HEK293 (cell line): Measurements from ENCODE around the gene APRT.

Source experiments
- CTCF ChIA-PET: fragments of 350-600 bp; formaldehyde crosslinking; extraction: SDS; loops from one replicate; lab custom pipeline; 2021; ENCODE audit warnings: antibody characterized with exemption; lab: Yijun Ruan, JAX
- POLR2A ChIA-PET: fragments of 300-600 bp; formaldehyde crosslinking; extraction: SDS; loops from one replicate; lab custom pipeline; 2020; ENCODE audit warnings: antibody characterized with exemption, inconsistent platforms; lab: Yijun Ruan, JAX
- H3K27ac ChIP-seq: fragments of 200-500 bp; sonication (Bioruptor generic); 2 replicates; pipeline ENCODE4 v1.5.1; 2014; ENCODE audit warnings: low read depth, low read length, control low read depth, inconsistent platforms; ENCODE audit errors: extremely low read depth
- H3K36me3 ChIP-seq, 2 experiments: fragments of 200-500 bp in 1 of 2; sonication (Bioruptor generic) in 1 of 2; 1 replicate in 1 of 2; 2 replicates in 1 of 2; pipeline ENCODE4 v1.5.1; 2014 to 2017; ENCODE audit warnings: inconsistent platforms in 2 of 2, low read length in 2 of 2; ENCODE audit not compliant: control insufficient read depth in 2 of 2, insufficient read depth in 1 of 2
- H3K4me1 ChIP-seq: fragments of 200-500 bp; sonication (Bioruptor generic); 2 replicates; pipeline ENCODE4 v1.5.1; 2014; ENCODE audit warnings: mild to moderate bottlenecking, low read length, inconsistent platforms; ENCODE audit not compliant: control insufficient read depth, insufficient read depth
- H3K4me3 ChIP-seq: 2 replicates; pipeline ENCODE4 v1.5.1; 2011; ENCODE audit warnings: low read depth, mild to moderate bottlenecking, control low read depth, low read length, moderate library complexity
- H3K9me3 ChIP-seq: fragments of 200-500 bp; sonication (Bioruptor generic); 2 replicates; pipeline ENCODE4 v1.5.1; 2014; ENCODE audit warnings: low read depth, low read length, inconsistent platforms; ENCODE audit not compliant: control insufficient read depth, insufficient read depth
- GLIS1 ChIP-seq: fragments of 450-650 bp; formaldehyde crosslinking; IDR thresholded peaks from 2 replicates; pipeline ENCODE4 v1.5.1; 2016; ENCODE audit warnings: missing biosample characterization, missing genetic modification characterization
- KLF7 ChIP-seq: fragments of 450-650 bp; formaldehyde crosslinking; IDR thresholded peaks from 2 replicates; pipeline ENCODE4 v1.5.1; 2016; ENCODE audit warnings: missing biosample characterization, missing genetic modification characterization, borderline replicate concordance
- KLF8 ChIP-seq: fragments of 450-650 bp; formaldehyde crosslinking; IDR thresholded peaks from 2 replicates; pipeline ENCODE4 v1.5.1; 2016; ENCODE audit warnings: missing biosample characterization, missing genetic modification characterization
- KLF9 ChIP-seq: fragments of 450-650 bp; formaldehyde crosslinking; IDR thresholded peaks from 2 replicates; pipeline ENCODE4 v1.5.1; 2016; ENCODE audit warnings: missing biosample characterization, missing genetic modification characterization, low read depth
- OVOL3 ChIP-seq: fragments of 450-650 bp; formaldehyde crosslinking; IDR thresholded peaks from 2 replicates; pipeline ENCODE4 v1.5.1; 2016; ENCODE audit warnings: missing biosample characterization, missing genetic modification characterization
- PRDM1 ChIP-seq: fragments of 450-650 bp; formaldehyde crosslinking; IDR thresholded peaks from 2 replicates; pipeline ENCODE4; 2016; ENCODE audit warnings: missing biosample characterization, missing genetic modification characterization
- YY2 ChIP-seq: fragments of 450-650 bp; formaldehyde crosslinking; IDR thresholded peaks from 2 replicates; pipeline ENCODE4 v1.5.1; 2016; ENCODE audit warnings: missing biosample characterization, missing genetic modification characterization
- ZBTB1 ChIP-seq: fragments of 450-650 bp; formaldehyde crosslinking; IDR thresholded peaks from 2 replicates; pipeline ENCODE4 v1.5.1; 2016; ENCODE audit warnings: missing biosample characterization, missing genetic modification characterization
- ZBTB20 ChIP-seq: fragments of 450-650 bp; formaldehyde crosslinking; IDR thresholded peaks from 2 replicates; pipeline ENCODE4 v1.5.1; 2016; ENCODE audit warnings: missing biosample characterization, missing genetic modification characterization
- ZBTB7A ChIP-seq: fragments of 450-650 bp; formaldehyde crosslinking; IDR thresholded peaks from 2 replicates; pipeline ENCODE4 v1.5.1; 2016; ENCODE audit warnings: low read depth, missing biosample characterization, missing genetic modification characterization
- ZBTB8A ChIP-seq: fragments of 450-650 bp; formaldehyde crosslinking; IDR thresholded peaks from 2 replicates; pipeline ENCODE4 v1.5.1; 2016; ENCODE audit warnings: missing biosample characterization, missing genetic modification characterization
- ZFP37 ChIP-seq: fragments of 450-650 bp; formaldehyde crosslinking; IDR thresholded peaks from 2 replicates; pipeline ENCODE4 v1.5.1; 2016; ENCODE audit warnings: missing biosample characterization, missing genetic modification characterization
- ZIC2 ChIP-seq: fragments of 450-650 bp; formaldehyde crosslinking; IDR thresholded peaks from 2 replicates; pipeline ENCODE4 v1.5.1; 2016; ENCODE audit warnings: missing biosample characterization, missing genetic modification characterization
- ZNF10 ChIP-seq: fragments of 450-650 bp; formaldehyde crosslinking; IDR thresholded peaks from 2 replicates; pipeline ENCODE4 v1.5.1; 2017; ENCODE audit warnings: missing biosample characterization, missing genetic modification characterization
- ZNF114 ChIP-seq: fragments of 450-650 bp; formaldehyde crosslinking; IDR thresholded peaks from 2 replicates; pipeline ENCODE4 v1.5.0; 2017; ENCODE audit warnings: missing biosample characterization, missing genetic modification characterization
- ZNF121 ChIP-seq: fragments of 450-650 bp; formaldehyde crosslinking; IDR thresholded peaks from 2 replicates; pipeline ENCODE4 v1.5.1; 2016; ENCODE audit warnings: missing biosample characterization, missing genetic modification characterization
- ZNF19 ChIP-seq: fragments of 450-650 bp; formaldehyde crosslinking; IDR thresholded peaks from 2 replicates; pipeline ENCODE4; 2016; ENCODE audit warnings: missing biosample characterization, missing genetic modification characterization, low read depth
- ZNF274 ChIP-seq, 2 experiments: fragments of 200-500 bp in 1 of 2; fragments of 450-650 bp in 1 of 2; sonication (Bioruptor generic) in 1 of 2; formaldehyde crosslinking in 1 of 2; IDR thresholded peaks; 2 replicates each; pipeline versions ENCODE4 v1.5.1 to v1.6.1; 2014 to 2016; ENCODE audit warnings: borderline replicate concordance in 1 of 2, inconsistent platforms in 1 of 2, low read length in 1 of 2, missing biosample characterization in 1 of 2, missing genetic modification characterization in 1 of 2
- ZNF302 ChIP-seq: fragments of 450-650 bp; formaldehyde crosslinking; IDR thresholded peaks from 2 replicates; pipeline ENCODE4 v1.5.1; 2016; ENCODE audit warnings: missing biosample characterization, missing genetic modification characterization, low read depth
- ZNF324 ChIP-seq: fragments of 450-650 bp; formaldehyde crosslinking; IDR thresholded peaks from 2 replicates; pipeline ENCODE4 v1.5.1; 2016; ENCODE audit warnings: missing biosample characterization, missing genetic modification characterization
- ZNF335 ChIP-seq: fragments of 450-650 bp; formaldehyde crosslinking; conservative IDR thresholded peaks from 2 replicates; pipeline ENCODE4 v1.5.1; 2016; ENCODE audit warnings: missing biosample characterization, missing genetic modification characterization
- ZNF404 ChIP-seq: fragments of 450-650 bp; formaldehyde crosslinking; IDR thresholded peaks from 2 replicates; pipeline ENCODE4 v1.5.1; 2017; ENCODE audit warnings: missing biosample characterization, missing genetic modification characterization
- ZNF473 ChIP-seq: fragments of 450-650 bp; formaldehyde crosslinking; IDR thresholded peaks from 2 replicates; pipeline ENCODE4 v1.5.1; 2017; ENCODE audit warnings: missing biosample characterization, missing genetic modification characterization
- ZNF514 ChIP-seq: fragments of 450-650 bp; formaldehyde crosslinking; IDR thresholded peaks from 2 replicates; pipeline ENCODE4 v1.5.1; 2016; ENCODE audit warnings: missing biosample characterization, missing genetic modification characterization
- ZNF530 ChIP-seq: fragments of 450-650 bp; formaldehyde crosslinking; IDR thresholded peaks from 2 replicates; pipeline ENCODE4 v1.5.1; 2016; ENCODE audit warnings: low read depth, missing biosample characterization, missing genetic modification characterization
- ZNF544 ChIP-seq: fragments of 450-650 bp; formaldehyde crosslinking; IDR thresholded peaks from 2 replicates; pipeline ENCODE4 v1.5.0; 2017; ENCODE audit warnings: missing biosample characterization, missing genetic modification characterization
- ZNF585B ChIP-seq: fragments of 450-650 bp; formaldehyde crosslinking; IDR thresholded peaks from 2 replicates; pipeline ENCODE4 v1.5.1; 2016; ENCODE audit warnings: missing biosample characterization, missing genetic modification characterization
- ZNF596 ChIP-seq: fragments of 450-650 bp; IDR thresholded peaks from 2 replicates; pipeline ENCODE4 v1.5.0; 2018; ENCODE audit warnings: missing biosample characterization, mild to moderate bottlenecking, missing genetic modification characterization, moderate library complexity
- ZNF623 ChIP-seq: fragments of 450-650 bp; formaldehyde crosslinking; IDR thresholded peaks from 2 replicates; pipeline ENCODE4 v1.5.1; 2016; ENCODE audit warnings: missing biosample characterization, missing genetic modification characterization
- ZNF626 ChIP-seq: fragments of 450-650 bp; sonication (Bioruptor Pico); formaldehyde crosslinking; IDR thresholded peaks from 2 replicates; pipeline ENCODE4 v1.5.1; 2018; ENCODE audit warnings: missing biosample characterization, missing genetic modification characterization, inconsistent platforms
- ZNF670 ChIP-seq: fragments of 450-650 bp; formaldehyde crosslinking; IDR thresholded peaks from 2 replicates; pipeline ENCODE4 v1.5.1; 2016; ENCODE audit warnings: missing biosample characterization, missing genetic modification characterization, low read depth
- ZNF792 ChIP-seq: fragments of 450-650 bp; formaldehyde crosslinking; IDR thresholded peaks from 2 replicates; pipeline ENCODE4 v1.5.1; 2016; ENCODE audit warnings: missing biosample characterization, missing genetic modification characterization
- TF ChIP-seq, protein P1 (sequence below): fragments of 450-650 bp; formaldehyde crosslinking; IDR thresholded peaks from 2 replicates; pipeline ENCODE4 v1.5.1; 2016; ENCODE audit warnings: missing biosample characterization, missing genetic modification characterization
- TF ChIP-seq, protein P2 (sequence below): fragments of 450-650 bp; formaldehyde crosslinking; IDR thresholded peaks from 2 replicates; pipeline ENCODE4 v1.5.1; 2016; ENCODE audit warnings: missing biosample characterization, missing genetic modification characterization
- TF ChIP-seq, protein P3 (sequence below): fragments of 450-650 bp; formaldehyde crosslinking; IDR thresholded peaks from 2 replicates; pipeline ENCODE4 v1.5.1; 2016; ENCODE audit warnings: missing biosample characterization, missing genetic modification characterization
- TF ChIP-seq, protein P4 (sequence below): fragments of 450-650 bp; formaldehyde crosslinking; IDR thresholded peaks from 2 replicates; pipeline ENCODE4 v1.5.1; 2016; ENCODE audit warnings: missing biosample characterization, missing genetic modification characterization

The APRT gene

DNA sequence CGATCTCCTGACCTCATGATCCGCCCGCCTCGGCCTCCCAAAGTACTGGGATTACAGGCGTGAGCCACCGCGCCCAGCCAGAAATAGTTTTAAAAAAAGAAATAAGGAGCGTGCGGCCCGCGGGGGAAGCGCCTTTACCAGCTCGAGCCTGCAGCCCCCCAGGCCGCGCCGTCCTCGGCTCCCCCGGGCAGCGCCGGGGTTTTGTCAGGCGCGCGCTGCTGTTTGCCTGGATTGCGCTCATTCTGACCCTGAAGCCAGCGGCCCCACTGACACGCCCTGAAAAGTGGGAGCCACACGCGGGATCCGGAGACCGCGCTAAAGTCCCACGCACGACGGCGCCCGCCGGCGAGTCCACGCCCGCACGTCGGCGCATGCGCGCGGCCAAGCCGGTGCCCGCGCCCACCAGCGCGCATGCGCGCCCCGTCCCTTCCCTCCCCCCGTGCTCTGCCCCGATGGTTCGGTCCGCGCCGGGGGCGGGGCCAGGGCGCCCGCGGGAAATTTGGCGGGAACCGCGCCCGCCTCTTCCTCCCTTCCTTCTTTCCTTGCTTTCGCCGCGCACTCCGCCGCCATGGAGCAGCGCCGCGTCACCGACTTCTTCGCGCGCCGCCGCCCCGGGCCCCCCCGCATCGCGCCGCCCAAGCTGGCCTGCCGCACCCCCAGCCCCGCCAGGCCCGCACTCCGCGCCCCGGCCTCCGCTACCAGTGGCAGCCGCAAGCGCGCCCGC is 8.3 kb downstream of the APRT start, which contains the start of gene CDT1:
Gene CDT1, plus strand, starts transcription at position 526 of the 724 bp plus-strand sequence. Its CDS starts 43 bp downstream, at position 569.
- Histone ChIP-seq H3K4me3 (peak within 1 kb of the TSS; percentile 77), H3K9me3 (no peaks in the 10 kb centered on the region), H3K27ac (peak within 1 kb of the TSS; percentile 91), H3K36me3 (peaks cover 0 to 54% of the 10 kb centered on the region in 2 experiments; a peak in 1 of 3 replicates), H3K4me1 (peaks cover 3% of the 10 kb centered on the region; the same call in 1 of the 2 replicates)
- CTCF ChIA-PET = interaction anchor here (0.7 to 1.3 kb wide), 2 partner anchors 66 to 334 kb away, joined by 3 to 4 read pairs; no protein-coding TSS in a partner anchor
- POLR2A ChIA-PET = interaction anchor here (0.6 to 1.7 kb wide), 6 partner anchors 16 to 66 kb away, joined by 3 to 6 read pairs (median 4); no protein-coding TSS in a partner anchor
- TF ChIP-seq YY2 (tag by site-specific recombination) (no peak), ZIC2 (tag by site-specific recombination) (no peak), KLF8 (tag by site-specific recombination) (peak; percentile 62; the same call in 1 of the 2 replicates), ZNF121 (no peak), ZBTB8A (tag by site-specific recombination) (peak; percentile 35; the same call in 1 of the 2 replicates), ZNF626 (tag by site-specific recombination) (no peak), ZNF792 (tag by site-specific recombination) (no peak), ZBTB20 (tag by site-specific recombination) (no peak), ZFP37 (tag by site-specific recombination) (no peak), ZNF302 (tag by site-specific recombination) (no peak), GLIS1 (tag by site-specific recombination) (no peak; the same call in 1 of the 2 replicates), ZNF544 (tag by site-specific recombination) (no peak), ZNF404 (tag by site-specific recombination) (no peak), ZNF530 (no peak), KLF7 (tag by site-specific recombination) (no peak), ZBTB1 (tag by site-specific recombination) (no peak), OVOL3 (tag by site-specific recombination) (no peak), ZNF335 (tag by site-specific recombination) (peak; percentile 91), ZNF670 (tag by site-specific recombination) (no peak), ZNF274 (IDR thresholded peaks at IDR 0.05; ENCODE audit: low read length) (no peak), ZNF274 (tag by site-specific recombination; IDR thresholded peaks at IDR 0.05; ENCODE audit: borderline replicate concordance) (no peak), ZBTB7A (no peak), ZNF324 (tag by site-specific recombination) (no peak), ZNF114 (no peak), ZNF585B (tag by site-specific recombination) (no peak), ZNF514 (tag by site-specific recombination) (no peak), ZNF19 (tag by site-specific recombination) (no peak), ZNF10 (tag by site-specific recombination) (no peak), KLF9 (tag by site-specific recombination) (peak; percentile 50; the same call in 1 of the 2 replicates), PRDM1 (0 out of 2 replicates have a peak, but pooled peaks have one; percentile 13), ZNF623 (tag by site-specific recombination) (no peak), ZNF473 (tag by site-specific recombination) (no peak), ZNF596 (tag by site-specific recombination) (no peak)
- TF ChIP-seq, protein P1, sequence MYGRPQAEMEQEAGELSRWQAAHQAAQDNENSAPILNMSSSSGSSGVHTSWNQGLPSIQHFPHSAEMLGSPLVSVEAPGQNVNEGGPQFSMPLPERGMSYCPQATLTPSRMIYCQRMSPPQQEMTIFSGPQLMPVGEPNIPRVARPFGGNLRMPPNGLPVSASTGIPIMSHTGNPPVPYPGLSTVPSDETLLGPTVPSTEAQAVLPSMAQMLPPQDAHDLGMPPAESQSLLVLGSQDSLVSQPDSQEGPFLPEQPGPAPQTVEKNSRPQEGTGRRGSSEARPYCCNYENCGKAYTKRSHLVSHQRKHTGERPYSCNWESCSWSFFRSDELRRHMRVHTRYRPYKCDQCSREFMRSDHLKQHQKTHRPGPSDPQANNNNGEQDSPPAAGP (tag by site-specific recombination) = no peak
- TF ChIP-seq, protein P2, sequence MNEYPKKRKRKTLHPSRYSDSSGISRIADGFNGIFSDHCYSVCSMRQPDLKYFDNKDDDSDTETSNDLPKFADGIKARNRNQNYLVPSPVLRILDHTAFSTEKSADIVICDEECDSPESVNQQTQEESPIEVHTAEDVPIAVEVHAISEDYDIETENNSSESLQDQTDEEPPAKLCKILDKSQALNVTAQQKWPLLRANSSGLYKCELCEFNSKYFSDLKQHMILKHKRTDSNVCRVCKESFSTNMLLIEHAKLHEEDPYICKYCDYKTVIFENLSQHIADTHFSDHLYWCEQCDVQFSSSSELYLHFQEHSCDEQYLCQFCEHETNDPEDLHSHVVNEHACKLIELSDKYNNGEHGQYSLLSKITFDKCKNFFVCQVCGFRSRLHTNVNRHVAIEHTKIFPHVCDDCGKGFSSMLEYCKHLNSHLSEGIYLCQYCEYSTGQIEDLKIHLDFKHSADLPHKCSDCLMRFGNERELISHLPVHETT = no peak
- TF ChIP-seq, protein P3, sequence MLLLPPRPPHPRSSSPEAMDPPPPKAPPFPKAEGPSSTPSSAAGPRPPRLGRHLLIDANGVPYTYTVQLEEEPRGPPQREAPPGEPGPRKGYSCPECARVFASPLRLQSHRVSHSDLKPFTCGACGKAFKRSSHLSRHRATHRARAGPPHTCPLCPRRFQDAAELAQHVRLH = no peak
- TF ChIP-seq, protein P4, sequence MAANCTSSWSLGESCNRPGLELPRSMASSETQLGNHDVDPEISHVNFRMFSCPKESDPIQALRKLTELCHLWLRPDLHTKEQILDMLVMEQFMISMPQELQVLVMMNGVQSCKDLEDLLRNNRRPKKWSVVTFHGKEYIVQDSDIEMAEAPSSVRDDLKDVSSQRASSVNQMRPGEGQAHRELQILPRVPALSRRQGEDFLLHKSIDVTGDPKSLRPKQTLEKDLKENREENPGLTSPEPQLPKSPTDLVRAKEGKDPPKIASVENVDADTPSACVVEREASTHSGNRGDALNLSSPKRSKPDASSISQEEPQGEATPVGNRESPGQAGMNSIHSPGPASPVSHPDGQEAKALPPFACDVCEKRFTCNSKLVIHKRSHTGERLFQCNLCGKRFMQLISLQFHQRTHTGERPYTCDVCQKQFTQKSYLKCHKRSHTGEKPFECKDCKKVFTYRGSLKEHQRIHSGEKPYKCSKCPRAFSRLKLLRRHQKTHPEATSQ (tag by site-specific recombination) = 0 out of 2 replicates have a peak, but pooled peaks have one; percentile 10
